Measurements from ENCODE around the gene KRT9. TPM values are rescaled to one million over a fixed set of nuclear protein-coding genes. Genes with fewer than 3 reads are reported as not detected.

KRT9 gene
- total and polyA plus RNA-seq, 9 of the 15 experiments (the other 6 are each of a cell fraction or from before 2014, with no cell fraction given) = 0.03 TPM; not detected in 8

DNA sequence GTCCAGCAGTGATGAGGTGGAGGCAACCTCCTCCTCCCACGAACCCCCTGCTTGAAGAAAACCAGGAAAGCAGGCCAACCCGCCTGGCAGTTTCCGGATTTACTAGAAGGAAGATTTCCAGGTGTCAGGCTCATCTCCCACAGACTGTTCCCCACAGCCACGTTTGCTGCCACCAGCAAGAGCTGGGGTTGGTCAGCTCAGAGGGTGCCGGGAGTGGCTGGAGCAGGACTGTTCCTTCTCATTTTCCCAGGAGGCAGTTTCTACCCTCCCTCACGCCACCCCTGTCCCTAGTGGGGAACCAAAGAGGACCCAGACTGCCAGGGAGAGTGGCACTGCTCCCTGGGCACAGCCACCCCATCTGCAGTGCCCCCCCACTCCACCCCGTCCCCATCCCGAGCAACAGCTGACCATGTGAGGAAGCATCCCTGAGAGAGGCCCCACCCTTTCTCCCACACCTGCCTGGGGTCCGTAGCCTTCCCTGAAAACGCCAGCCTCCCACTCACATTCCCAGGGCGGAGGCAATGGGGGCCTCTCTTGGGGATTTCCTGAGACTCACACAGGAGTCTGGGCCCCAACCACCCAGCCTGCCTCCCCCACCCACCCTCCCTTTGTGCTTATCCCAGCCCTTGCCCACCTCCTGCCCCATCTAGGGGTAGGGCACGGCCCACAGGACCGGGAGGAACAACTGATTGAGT, 46.6 kb upstream of the KRT9 start (continued):
- TF ChIP-seq, protein P1, sequence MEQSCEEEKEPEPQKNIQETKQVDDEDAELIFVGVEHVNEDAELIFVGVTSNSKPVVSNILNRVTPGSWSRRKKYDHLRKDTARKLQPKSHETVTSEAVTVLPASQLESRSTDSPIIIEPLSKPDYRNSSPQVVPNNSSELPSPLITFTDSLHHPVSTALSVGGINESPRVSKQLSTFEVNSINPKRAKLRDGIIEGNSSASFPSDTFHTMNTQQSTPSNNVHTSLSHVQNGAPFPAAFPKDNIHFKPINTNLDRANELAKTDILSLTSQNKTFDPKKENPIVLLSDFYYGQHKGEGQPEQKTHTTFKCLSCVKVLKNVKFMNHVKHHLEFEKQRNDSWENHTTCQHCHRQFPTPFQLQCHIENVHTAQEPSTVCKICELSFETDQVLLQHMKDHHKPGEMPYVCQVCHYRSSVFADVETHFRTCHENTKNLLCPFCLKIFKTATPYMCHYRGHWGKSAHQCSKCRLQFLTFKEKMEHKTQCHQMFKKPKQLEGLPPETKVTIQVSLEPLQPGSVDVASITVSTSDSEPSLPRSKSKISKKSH (CRISPR knock-in tag; IDR thresholded peaks at IDR 0.05) = no peak

DNA sequence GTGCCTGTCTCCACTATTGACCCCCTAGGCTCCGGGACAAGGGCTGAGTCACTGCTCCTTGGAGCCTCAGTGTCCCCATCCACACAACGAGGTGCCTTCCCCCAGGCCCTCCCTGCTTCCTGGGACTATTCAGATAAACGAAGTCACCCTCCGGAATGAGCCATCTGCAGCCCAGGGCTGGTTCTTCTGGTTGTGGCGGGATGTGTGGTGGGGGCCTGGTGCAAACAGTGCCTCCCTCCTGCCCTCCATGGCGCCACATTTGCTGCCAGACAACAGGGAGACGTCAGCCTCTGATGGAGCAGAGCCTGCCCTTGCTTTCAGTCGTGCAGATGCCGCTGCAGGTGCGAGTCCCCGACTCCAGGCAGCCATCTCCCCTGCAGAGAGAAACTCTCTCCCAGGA, 45.8 kb upstream of the KRT9 start:
- in situ Hi-C loops (cut with MboI) = no loop called here
- no peak overlapping the region for H2AFZ ChIP-seq (ENCODE audit: low read depth, low read length)
- no peak; the same call in 2 of the 3 replicates for ATAC-seq
- no peaks in the 10 kb centered on the region for H3K36me3 ChIP-seq (ENCODE audit: control insufficient read depth, insufficient read depth, low read length)
- 1% methylated on average over 10 of the region's 11 CpGs for WGBS (ENCODE audit: insufficient coverage, low coverage, missing lambda C conversion rate)
- POLR2A ChIA-PET = interaction anchor here (0.5 kb wide), 1 partner anchor 61 kb away, joined by 3 read pairs; no protein-coding TSS in a partner anchor
- H3K4me3 ChIP-seq = no peak overlapping the region
- intact Hi-C loops (cut with micrococcal nuclease) = no loop called here
- H3K79me2 ChIP-seq (ENCODE audit: control insufficient read depth, insufficient read depth, low read length) = no peaks in the 10 kb centered on the region
- peaks cover 3% of the 10 kb centered on the region for H3K9me1 ChIP-seq (ENCODE audit: control insufficient read depth, insufficient read depth, low read length)
- peaks cover 2 to 31% of the 10 kb centered on the region in 2 experiments; a peak in 2 of 5 replicates for H3K27me3 ChIP-seq (ENCODE audit: control insufficient read depth in 2 of 2, insufficient read depth in 2 of 2, low read length in 2 of 2)
- TF ChIP-seq SRSF7 (optimal IDR thresholded peaks at IDR 0.05; ENCODE audit: low read depth, low read length) = no peak
- TF ChIP-seq SRSF1 (IDR thresholded peaks at IDR 0.05; ENCODE audit: low read depth, low read length) = no peak
- TF ChIP-seq CC2D1A (IDR thresholded peaks at IDR 0.05) = no peak
- TF ChIP-seq STAT5B (CRISPR knock-in tag; IDR thresholded peaks at IDR 0.05) = no peak
- no peak for TF ChIP-seq SMARCA5 (IDR thresholded peaks at IDR 0.05)
- TF ChIP-seq, protein P2, sequence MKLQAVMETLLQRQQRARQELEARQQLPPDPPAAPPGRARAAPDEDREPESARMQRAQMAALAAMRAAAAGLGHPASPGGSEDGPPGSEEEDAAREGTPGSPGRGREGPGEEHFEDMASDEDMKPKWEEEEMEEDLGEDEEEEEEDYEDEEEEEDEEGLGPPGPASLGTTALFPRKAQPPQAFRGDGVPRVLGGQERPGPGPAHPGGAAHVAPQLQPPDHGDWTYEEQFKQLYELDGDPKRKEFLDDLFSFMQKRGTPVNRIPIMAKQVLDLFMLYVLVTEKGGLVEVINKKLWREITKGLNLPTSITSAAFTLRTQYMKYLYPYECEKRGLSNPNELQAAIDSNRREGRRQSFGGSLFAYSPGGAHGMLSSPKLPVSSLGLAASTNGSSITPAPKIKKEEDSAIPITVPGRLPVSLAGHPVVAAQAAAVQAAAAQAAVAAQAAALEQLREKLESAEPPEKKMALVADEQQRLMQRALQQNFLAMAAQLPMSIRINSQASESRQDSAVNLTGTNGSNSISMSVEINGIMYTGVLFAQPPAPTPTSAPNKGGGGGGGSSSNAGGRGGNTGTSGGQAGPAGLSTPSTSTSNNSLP (IDR thresholded peaks at IDR 0.05; ENCODE audit: borderline replicate concordance, low read depth, low read length) = no peak
- no peak for TF ChIP-seq KAT8 (IDR thresholded peaks at IDR 0.05; ENCODE audit: low read depth)
- TF ChIP-seq ZNF41 (CRISPR knock-in tag; conservative IDR thresholded peaks at IDR 0.05) = no peak
- no peak for TF ChIP-seq ESRRB (CRISPR knock-in tag; IDR thresholded peaks at IDR 0.05; ENCODE audit: borderline replicate concordance)
- no peak for TF ChIP-seq THRAP3 (IDR thresholded peaks at IDR 0.05; ENCODE audit: borderline replicate concordance)
- TF ChIP-seq, protein P3, sequence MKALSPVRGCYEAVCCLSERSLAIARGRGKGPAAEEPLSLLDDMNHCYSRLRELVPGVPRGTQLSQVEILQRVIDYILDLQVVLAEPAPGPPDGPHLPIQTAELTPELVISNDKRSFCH (CRISPR knock-in tag; IDR thresholded peaks at IDR 0.05) = no peak
- TF ChIP-seq, protein P3 (tag; IDR thresholded peaks at IDR 0.05) = no peak
- TF ChIP-seq OTX1 (CRISPR knock-in tag; IDR thresholded peaks at IDR 0.05) = no peak
- no peak for TF ChIP-seq POLR2H (tag; IDR thresholded peaks at IDR 0.05; ENCODE audit: low read depth)
- TF ChIP-seq, protein P4, sequence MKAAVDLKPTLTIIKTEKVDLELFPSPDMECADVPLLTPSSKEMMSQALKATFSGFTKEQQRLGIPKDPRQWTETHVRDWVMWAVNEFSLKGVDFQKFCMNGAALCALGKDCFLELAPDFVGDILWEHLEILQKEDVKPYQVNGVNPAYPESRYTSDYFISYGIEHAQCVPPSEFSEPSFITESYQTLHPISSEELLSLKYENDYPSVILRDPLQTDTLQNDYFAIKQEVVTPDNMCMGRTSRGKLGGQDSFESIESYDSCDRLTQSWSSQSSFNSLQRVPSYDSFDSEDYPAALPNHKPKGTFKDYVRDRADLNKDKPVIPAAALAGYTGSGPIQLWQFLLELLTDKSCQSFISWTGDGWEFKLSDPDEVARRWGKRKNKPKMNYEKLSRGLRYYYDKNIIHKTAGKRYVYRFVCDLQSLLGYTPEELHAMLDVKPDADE (conservative IDR thresholded peaks at IDR 0.05; ENCODE audit: control insufficient read depth, low read depth, low read length) = no peak
- no peak overlapping the region for H3K27ac ChIP-seq (ENCODE audit: extremely low read depth, low read depth, low read length)
- no peak overlapping the region for H3K4me2 ChIP-seq (ENCODE audit: insufficient read depth, low read length)
- H3K4me1 ChIP-seq (replicated peaks in 1 of 2; ENCODE audit: control insufficient read depth in 2 of 2, insufficient read depth in 2 of 2, low read length in 2 of 2) = no peaks in the 10 kb centered on the region; a peak in 1 of 5 replicates
- no peaks in the 10 kb centered on the region for H3K9me3 ChIP-seq (replicated peaks; ENCODE audit: control insufficient read depth, insufficient read depth, low read depth, low read length)
- no TSS peak for BruUV-seq (replicated peaks)
- CTCF ChIA-PET (ENCODE audit: low intra/inter-chr PET ratio) = no interaction called here
- H3K9ac ChIP-seq (ENCODE audit: insufficient read depth in 1 of 2, low read depth in 2 of 2, low read length in 2 of 2) = no peak overlapping the region
- no peak for DNase-seq (ENCODE audit: extremely low read depth in 1 of 4, low spot score in 3 of 4)
- FAIRE-seq = no peak
- H4K20me1 ChIP-seq (replicated peaks; ENCODE audit: control insufficient read depth, insufficient read depth, low read length) = 0 out of 2 replicates have a peak, but pooled peaks cover 2% of the 10 kb centered on the region
